ENCODE measurements around the gene MORC3. TPM values are rescaled to one million over a fixed set of nuclear protein-coding genes. Genes with fewer than 3 reads are reported as not detected.
"Not testable (repeated sequence)": the region's sequence is repeated elsewhere in the genome, so short reads cannot be mapped to it uniquely, and the experiment has no call there.

The MORC3 gene
- total and polyA plus RNA-seq, 12 donors: 5.5 to 21.2 (median 16.0) TPM

DNA sequence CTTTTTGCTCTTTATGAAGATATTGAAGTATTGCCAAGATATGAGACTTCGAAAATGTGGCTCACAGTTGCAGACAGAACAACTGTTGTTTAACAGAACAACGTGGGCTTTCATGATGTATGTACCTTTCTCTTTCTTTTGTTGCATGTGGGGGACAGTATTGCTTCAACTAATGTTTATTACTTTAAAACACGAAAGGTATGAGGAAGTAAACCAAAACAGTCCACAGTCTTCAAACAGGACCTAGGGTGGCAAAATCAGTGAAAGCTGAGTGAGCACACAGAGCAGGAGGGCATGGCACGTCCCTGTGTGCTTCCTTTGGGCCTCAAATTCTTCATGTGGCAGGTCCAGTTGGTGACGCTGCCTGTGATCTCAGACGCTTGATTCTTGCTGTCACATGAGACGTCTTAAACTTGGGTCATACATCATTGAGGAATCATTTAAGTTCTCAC lies 57.4 kb downstream of the MORC3 start:
- H3K27me3 ChIP-seq: no peaks in the 10 kb centered on the region
- H3K4me1 ChIP-seq: peaks cover 0 to 5% (median 0%) of the 10 kb centered on the region in 9 donors
- ATAC-seq: no peak
- no peaks in the 10 kb centered on the region for H3K9me3 ChIP-seq
- TF ChIP-seq, protein P1, sequence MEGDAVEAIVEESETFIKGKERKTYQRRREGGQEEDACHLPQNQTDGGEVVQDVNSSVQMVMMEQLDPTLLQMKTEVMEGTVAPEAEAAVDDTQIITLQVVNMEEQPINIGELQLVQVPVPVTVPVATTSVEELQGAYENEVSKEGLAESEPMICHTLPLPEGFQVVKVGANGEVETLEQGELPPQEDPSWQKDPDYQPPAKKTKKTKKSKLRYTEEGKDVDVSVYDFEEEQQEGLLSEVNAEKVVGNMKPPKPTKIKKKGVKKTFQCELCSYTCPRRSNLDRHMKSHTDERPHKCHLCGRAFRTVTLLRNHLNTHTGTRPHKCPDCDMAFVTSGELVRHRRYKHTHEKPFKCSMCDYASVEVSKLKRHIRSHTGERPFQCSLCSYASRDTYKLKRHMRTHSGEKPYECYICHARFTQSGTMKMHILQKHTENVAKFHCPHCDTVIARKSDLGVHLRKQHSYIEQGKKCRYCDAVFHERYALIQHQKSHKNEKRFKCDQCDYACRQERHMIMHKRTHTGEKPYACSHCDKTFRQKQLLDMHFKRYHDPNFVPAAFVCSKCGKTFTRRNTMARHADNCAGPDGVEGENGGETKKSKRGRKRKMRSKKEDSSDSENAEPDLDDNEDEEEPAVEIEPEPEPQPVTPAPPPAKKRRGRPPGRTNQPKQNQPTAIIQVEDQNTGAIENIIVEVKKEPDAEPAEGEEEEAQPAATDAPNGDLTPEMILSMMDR (IDR thresholded peaks at IDR 0.05): no peak
- H3K27ac ChIP-seq: no peak overlapping the region
- DNase-seq: no peak
- H3K4me3 ChIP-seq: no peak overlapping the region
- WGBS, 2 donors: 87 to 92% methylated on average over 7 of the region's 7 CpGs
- intact Hi-C loops (cut with DNase I): no loop called here
- peaks cover 0 to 66% (median 43%) of the 10 kb centered on the region in 9 donors for H3K36me3 ChIP-seq

GRCh38 chr21:36379251-36379650 lies 59.3 kb downstream of the MORC3 start:
- TF ChIP-seq, protein P1 (IDR thresholded peaks at IDR 0.05): no peak
- ATAC-seq (peak in 4 of 8 donors; percentile 11 to 32 (median 18)), DNase-seq (no peak)
- H3K4me3 ChIP-seq: no peak overlapping the region
- 81 to 88% methylated on average over 6 of the region's 6 CpGs for WGBS, 2 donors
- H3K36me3 ChIP-seq: peaks cover 0 to 48% (median 26%) of the 10 kb centered on the region in 9 donors
- peak overlapping the region in 1 of 10 donors; percentile 40 for H3K27ac ChIP-seq
- H3K9me3 ChIP-seq: no peaks in the 10 kb centered on the region
- H3K27me3 ChIP-seq: no peaks in the 10 kb centered on the region
- intact Hi-C loops (cut with DNase I): no loop called here
- H3K4me1 ChIP-seq: peaks cover 0 to 5% (median 0%) of the 10 kb centered on the region in 9 donors

DNA sequence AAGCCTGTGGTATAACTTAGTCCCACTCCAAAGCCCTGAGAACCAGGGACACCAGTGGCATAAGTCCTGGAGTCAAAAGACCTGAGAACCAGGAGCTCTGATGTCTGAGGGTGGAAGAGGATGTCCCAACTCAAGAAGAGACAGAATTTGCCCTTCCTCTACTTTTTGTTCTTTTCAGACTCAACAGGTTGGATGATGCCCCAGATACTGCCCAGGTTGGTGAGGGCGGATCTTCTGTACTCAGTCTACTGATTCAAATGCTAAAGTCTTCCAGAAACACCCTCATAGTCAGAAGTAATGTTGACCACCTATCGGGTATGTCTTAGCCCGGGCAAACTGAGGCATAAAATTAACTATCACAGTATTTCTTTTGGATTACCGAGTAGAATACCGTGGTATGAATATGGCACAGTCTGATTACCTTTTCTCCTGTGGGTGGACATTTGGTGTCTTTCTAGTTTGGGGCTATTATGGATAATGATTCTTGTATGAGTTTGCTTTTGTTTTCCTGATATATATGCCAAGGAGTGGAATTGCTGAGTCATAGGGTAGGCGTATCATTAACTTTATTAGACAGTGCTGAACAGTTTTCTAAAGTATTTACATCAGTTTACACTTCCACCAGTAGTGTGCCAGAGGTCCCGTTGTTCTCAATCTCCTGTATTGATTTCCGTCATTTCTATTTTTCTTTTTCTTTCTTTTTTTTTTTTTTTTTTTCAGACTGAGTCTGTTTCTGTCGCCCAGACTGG lies 62.0 kb downstream of the MORC3 start:
- DNase-seq: no peak
- TF ChIP-seq, protein P1 (IDR thresholded peaks at IDR 0.05): no peak
- H3K4me1 ChIP-seq: peaks cover 0 to 11% (median 4%) of the 10 kb centered on the region in 9 donors
- H3K9me3 ChIP-seq: no peaks in the 10 kb centered on the region
- no peaks in the 10 kb centered on the region for H3K27me3 ChIP-seq
- 91 to 92% methylated on average over 9 of the region's 9 CpGs for WGBS, 2 donors
- no peak for ATAC-seq
- no peak overlapping the region for H3K4me3 ChIP-seq
- H3K27ac ChIP-seq: no peak overlapping the region
- peaks cover 0 to 20% (median 9%) of the 10 kb centered on the region in 9 donors for H3K36me3 ChIP-seq
- intact Hi-C loops (cut with DNase I): loop anchor here in 1 of 10 donors (10.0 kb wide), 1 partner anchor 57 kb away; the partner anchor contains the start of gene MORC3

DNA sequence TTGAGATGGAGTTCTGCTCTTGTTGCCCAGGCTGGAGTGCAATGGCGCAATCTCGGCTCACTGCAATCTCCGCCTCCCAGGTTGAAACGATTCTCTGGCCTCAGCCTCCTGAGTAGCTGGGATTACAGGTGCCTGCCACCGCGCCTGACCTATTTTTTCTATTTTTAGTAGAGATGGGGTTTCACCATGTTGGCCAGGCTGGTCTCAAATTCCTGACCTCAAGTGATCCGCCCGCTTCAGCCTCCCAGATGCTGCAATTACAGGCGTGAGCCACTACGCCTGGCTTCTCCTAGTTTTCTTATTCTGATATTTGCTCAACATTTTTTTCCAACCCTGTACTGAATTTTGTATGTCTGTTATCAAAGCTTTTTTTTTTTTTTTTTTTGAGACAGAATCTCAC lies 62.7 kb downstream of the MORC3 start:
- H3K36me3 ChIP-seq: peaks cover 0 to 13% (median 6%) of the 10 kb centered on the region in 9 donors
- not testable (repeated sequence) for H3K27me3 ChIP-seq, H3K9me3 ChIP-seq, ATAC-seq, DNase-seq, H3K4me3 ChIP-seq, H3K27ac ChIP-seq
- H3K4me1 ChIP-seq: peaks cover 0 to 11% (median 4%) of the 10 kb centered on the region in 9 donors
- WGBS, 2 donors: 92% methylated on average over 10 of the region's 10 CpGs
- intact Hi-C loops (cut with DNase I): loop anchor here in 1 of 10 donors (10.0 kb wide), 1 partner anchor 58 kb away; the partner anchor contains the start of gene MORC3

DNA sequence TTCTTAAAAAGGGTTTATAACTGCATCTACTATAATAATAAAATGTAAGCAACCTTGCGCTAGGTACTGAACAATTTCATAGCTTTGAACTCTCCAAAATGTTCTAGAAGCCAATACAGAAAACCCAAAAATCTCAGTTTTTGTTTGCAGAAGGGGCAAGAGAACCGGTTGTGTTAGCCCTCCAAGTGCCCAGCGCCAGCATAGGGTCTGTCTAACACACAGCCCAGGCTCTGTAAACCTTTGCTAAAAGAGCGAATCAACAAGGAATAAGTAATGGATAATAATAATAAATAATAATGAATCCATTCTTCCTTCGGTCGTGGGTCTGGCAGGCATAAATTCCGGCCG lies 64.9 kb downstream of the MORC3 start:
- TF ChIP-seq, protein P1 (IDR thresholded peaks at IDR 0.05): no peak

More for the DNA sequence above, 64.9 kb downstream of the MORC3 start:
- WGBS, 2 donors: 35 to 39% methylated on average over 8 of the region's 8 CpGs
- no peaks in the 10 kb centered on the region for H3K9me3 ChIP-seq
- peak in 2 of 8 donors; percentile 3 to 10 for ATAC-seq
- H3K27ac ChIP-seq: no peak overlapping the region
- no peak for DNase-seq
- intact Hi-C loops (cut with DNase I): loop anchor here in 1 of 10 donors (10.0 kb wide), 1 partner anchor 60 kb away; the partner anchor contains the start of gene MORC3
- peaks cover 0 to 7% (median 4%) of the 10 kb centered on the region in 9 donors for H3K4me1 ChIP-seq
- no peaks in the 10 kb centered on the region for H3K27me3 ChIP-seq
- no peaks in the 10 kb centered on the region for H3K36me3 ChIP-seq
- H3K4me3 ChIP-seq: peak overlapping the region in 9 of 10 donors; percentile 54 to 69 (median 63)
